Sigmoid colon (tissue), 7 donors: Measurements from ENCODE around the gene COG6. TPM values are rescaled to one million over a fixed set of nuclear protein-coding genes. Genes with fewer than 3 reads are reported as not detected.

ENCODE experiments used
- DNase-seq: peaks from one replicate; pipeline ENCODE4 v3.0.0-alpha.2; 2019
- H3K27ac ChIP-seq, 4 donors: fragments of 200-600 bp; sonication (generic); one replicate each; pipeline ENCODE4 v1.5.1; 2016 to 2019; ENCODE audit warnings: mild to moderate bottlenecking in 1 of 4
- H3K27me3 ChIP-seq, 3 donors: fragments of 200-600 bp; sonication (generic); one replicate each; pipeline ENCODE4 v1.5.1; 2019; ENCODE audit warnings: mild to moderate bottlenecking in 1 of 3
- H3K36me3 ChIP-seq, 4 donors: fragments of 200-600 bp; sonication (generic); one replicate each; pipeline ENCODE4 v1.5.1; 2016 to 2019
- H3K4me1 ChIP-seq, 4 donors: fragments of 200-600 bp; sonication (generic); one replicate each; pipeline ENCODE4 v1.5.1; 2017 to 2019
- H3K4me3 ChIP-seq, 4 donors: fragments of 200-600 bp; sonication (generic); one replicate each; pipeline ENCODE4 v1.5.1; 2017 to 2019; ENCODE audit warnings: mild to moderate bottlenecking in 2 of 4, moderate library complexity in 1 of 4
- H3K9me3 ChIP-seq, 4 donors: fragments of 200-600 bp in 3 of 4; sonication (generic) in 3 of 4; one replicate each; pipeline versions ENCODE4 v1.5.1 to v1.6.1; 2013 to 2019
- EP300 ChIP-seq, 4 donors: sonication (generic); formaldehyde crosslinking; IDR thresholded peaks; one replicate each; pipeline ENCODE4 v1.6.1; 2017; ENCODE audit warnings: antibody characterized with exemption in 4 of 4
- POLR2A ChIP-seq, 2 donors: fragments of 450-650 bp; IDR thresholded peaks; one replicate each; pipeline ENCODE4 v1.6.1; 2016; ENCODE audit warnings: antibody characterized with exemption in 2 of 2, mild to moderate bottlenecking in 2 of 2, moderate library complexity in 2 of 2
- POLR2AphosphoS5 ChIP-seq, 4 donors: sonication (generic); formaldehyde crosslinking; IDR thresholded peaks; one replicate each; pipeline ENCODE4 v1.6.1; 2017; ENCODE audit warnings: antibody characterized with exemption in 4 of 4
- WGBS, 2 donors: extraction: QIAGEN DNeasy Blood & Tissue Kit; methylation state at CpG; one replicate each; pipeline ENCODE4 v1.1.7; 2013; 5-methylcytosine and 5-hydroxymethylcytosine counted together
- intact Hi-C: fragments of 100-400 bp; cut with DNase I; formaldehyde crosslinking; loops from one replicate; pipeline ENCODE4 v1.15.1; 2023
- polyA plus RNA-seq, 3 donors: library from polyadenylated mRNA; stranded (reverse); fragments of 200-250 nt; gene quantifications; one replicate each; pipeline ENCODE4 v1.2.3, GENCODE V29; 2013
- total RNA-seq, 4 donors: library from RNA; depleted of rRNA; stranded (reverse); fragments of >200 nt; gene quantifications; one replicate each; pipeline ENCODE4 v1.1.0, GENCODE V29; 2016
- TF ChIP-seq, protein P1 (sequence below), 4 experiments: fragments of 450-650 bp in 3 of 4; fragments of 200-600 bp in 1 of 4; IDR thresholded peaks; one replicate each; pipeline ENCODE4 v1.5.1; 2016 to 2019; ENCODE audit warnings: antibody characterized with exemption in 4 of 4, mild to moderate bottlenecking in 3 of 4, moderate library complexity in 2 of 4
- donor health status: healthy with polysubstance abuse.
- donor health status: Bipolar disorder and iron deficiency.
- donor health status: healthy.

Gene COG6
- total and polyA plus RNA-seq, 7 donors: 8.6 to 22.5 (median 18.6) TPM

DNA sequence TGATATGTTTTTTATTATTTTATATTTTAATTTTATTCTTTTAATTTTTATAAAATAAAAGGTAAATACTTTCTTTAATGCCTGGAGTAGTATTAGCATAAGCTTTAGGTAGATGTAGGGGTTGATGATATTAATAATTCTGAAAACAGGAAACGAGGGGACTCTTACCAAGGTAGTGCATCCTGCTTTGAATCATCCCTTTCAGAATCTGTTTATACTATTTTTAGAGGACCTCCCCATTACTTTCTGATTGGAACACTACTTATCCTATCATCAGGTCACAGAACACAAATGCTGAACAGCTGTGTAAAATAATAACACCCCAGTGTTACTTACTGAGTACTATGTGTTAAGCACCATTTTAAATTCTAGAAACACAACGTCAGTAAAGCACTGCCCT is 27.3 kb downstream of the COG6 start:
- no peak for DNase-seq
- no peak overlapping the region for H3K27ac ChIP-seq
- H3K27me3 ChIP-seq: no peaks in the 10 kb centered on the region
- TF ChIP-seq POLR2A (IDR thresholded peaks at IDR 0.05) (no peak), EP300 (IDR thresholded peaks at IDR 0.05) (no peak), POLR2AphosphoS5 (IDR thresholded peaks at IDR 0.05) (no peak)
- TF ChIP-seq, protein P1, sequence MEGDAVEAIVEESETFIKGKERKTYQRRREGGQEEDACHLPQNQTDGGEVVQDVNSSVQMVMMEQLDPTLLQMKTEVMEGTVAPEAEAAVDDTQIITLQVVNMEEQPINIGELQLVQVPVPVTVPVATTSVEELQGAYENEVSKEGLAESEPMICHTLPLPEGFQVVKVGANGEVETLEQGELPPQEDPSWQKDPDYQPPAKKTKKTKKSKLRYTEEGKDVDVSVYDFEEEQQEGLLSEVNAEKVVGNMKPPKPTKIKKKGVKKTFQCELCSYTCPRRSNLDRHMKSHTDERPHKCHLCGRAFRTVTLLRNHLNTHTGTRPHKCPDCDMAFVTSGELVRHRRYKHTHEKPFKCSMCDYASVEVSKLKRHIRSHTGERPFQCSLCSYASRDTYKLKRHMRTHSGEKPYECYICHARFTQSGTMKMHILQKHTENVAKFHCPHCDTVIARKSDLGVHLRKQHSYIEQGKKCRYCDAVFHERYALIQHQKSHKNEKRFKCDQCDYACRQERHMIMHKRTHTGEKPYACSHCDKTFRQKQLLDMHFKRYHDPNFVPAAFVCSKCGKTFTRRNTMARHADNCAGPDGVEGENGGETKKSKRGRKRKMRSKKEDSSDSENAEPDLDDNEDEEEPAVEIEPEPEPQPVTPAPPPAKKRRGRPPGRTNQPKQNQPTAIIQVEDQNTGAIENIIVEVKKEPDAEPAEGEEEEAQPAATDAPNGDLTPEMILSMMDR (IDR thresholded peaks at IDR 0.05): no peak
- 69 to 74% methylated on average over 2 of the region's 2 CpGs for WGBS, 2 donors
- no peaks in the 10 kb centered on the region for H3K9me3 ChIP-seq
- intact Hi-C loops: loop anchor here (5.0 to 10.0 kb wide), 2 partner anchors 262 to 1000 kb away; no protein-coding TSS in a partner anchor
- H3K4me1 ChIP-seq: no peaks in the 10 kb centered on the region
- H3K4me3 ChIP-seq: no peak overlapping the region
- H3K36me3 ChIP-seq: peaks cover 0 to 57% (median 4%) of the 10 kb centered on the region in 4 donors

DNA sequence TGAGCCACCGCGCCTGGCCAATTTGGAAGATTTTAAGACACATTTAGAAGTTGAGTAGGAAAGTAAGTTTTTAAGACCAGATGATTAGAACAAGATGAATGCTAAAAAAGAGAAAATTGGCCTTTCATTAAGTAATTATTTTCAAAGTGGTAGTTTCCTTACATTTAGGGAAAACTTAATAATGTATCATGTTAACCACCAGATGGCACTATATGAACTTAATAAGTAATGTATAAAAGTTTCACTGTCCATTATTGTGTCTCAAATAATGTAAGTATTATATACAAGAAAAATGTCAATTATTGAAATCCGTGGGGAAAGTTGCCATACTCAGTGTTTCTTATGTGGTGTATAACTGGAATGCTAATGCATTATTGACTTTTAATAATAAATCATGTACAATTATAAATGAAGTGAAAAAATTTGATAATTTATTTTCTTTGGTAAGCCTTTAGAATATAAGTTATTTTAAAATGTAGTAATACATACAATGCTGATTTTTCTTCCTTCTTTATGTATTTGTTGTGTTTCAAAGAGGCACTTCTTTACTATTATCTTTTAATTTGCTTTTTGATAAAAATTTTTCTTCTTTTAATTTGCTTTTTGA is 29.2 kb downstream of the COG6 start:
- no peaks in the 10 kb centered on the region for H3K9me3 ChIP-seq
- H3K27ac ChIP-seq: no peak overlapping the region
- no peak for DNase-seq
- no peaks in the 10 kb centered on the region for H3K27me3 ChIP-seq
- H3K4me3 ChIP-seq: no peak overlapping the region
- WGBS, 2 donors: 67 to 73% methylated on average over 3 of the region's 3 CpGs
- no peaks in the 10 kb centered on the region for H3K4me1 ChIP-seq
- TF ChIP-seq, protein P1 (IDR thresholded peaks at IDR 0.05): peak in 3 of 4 experiments; percentile 22 to 48 (median 38)
- TF ChIP-seq POLR2A (IDR thresholded peaks at IDR 0.05): no peak
- peaks cover 0 to 47% (median 4%) of the 10 kb centered on the region in 4 donors for H3K36me3 ChIP-seq
- intact Hi-C loops: loop anchor here (5.0 to 10.0 kb wide), 2 partner anchors 260 to 998 kb away; no protein-coding TSS in a partner anchor

DNA sequence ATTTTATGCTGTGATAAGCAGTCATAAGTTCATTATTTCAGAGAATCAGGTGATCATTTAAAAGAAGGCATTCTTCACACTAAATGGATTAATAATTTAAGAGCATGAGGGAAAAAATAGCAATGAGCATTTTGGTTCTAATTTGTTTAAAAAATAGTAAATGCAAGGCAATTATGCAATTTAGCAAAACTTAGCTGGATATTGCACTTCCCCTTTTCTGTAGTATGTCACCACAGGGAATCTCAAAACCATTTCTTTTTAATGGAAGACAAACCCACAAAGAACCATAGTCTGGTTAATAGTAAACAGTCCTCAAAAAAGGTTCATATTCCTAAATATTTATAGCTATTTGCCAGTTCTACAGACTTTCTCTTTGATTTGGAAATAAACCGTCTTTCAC is 30.2 kb downstream of the COG6 start:
- intact Hi-C loops: loop anchor here (10.0 kb wide), 1 partner anchor 259 kb away; no protein-coding TSS in a partner anchor
- Histone ChIP-seq H3K4me1 (no peaks in the 10 kb centered on the region), H3K4me3 (no peak overlapping the region)

GRCh38 chr13:39688278-39688677 is 32.8 kb downstream of the COG6 start:
- no peak for TF ChIP-seq EP300 (IDR thresholded peaks at IDR 0.05)
- Histone ChIP-seq H3K9me3 (no peaks in the 10 kb centered on the region), H3K36me3 (peaks cover 0 to 13% (median 0%) of the 10 kb centered on the region in 4 donors), H3K27ac (no peak overlapping the region), H3K4me1 (peaks cover 0 to 13% (median 12%) of the 10 kb centered on the region in 4 donors), H3K4me3 (no peak overlapping the region), H3K27me3 (no peaks in the 10 kb centered on the region)
- 79% methylated on average over 3 of the region's 3 CpGs for WGBS, 2 donors
- no peak for DNase-seq
- intact Hi-C loops: loop anchor here (10.0 kb wide), 1 partner anchor 257 kb away; no protein-coding TSS in a partner anchor

More for the DNA sequence above, 30.2 kb downstream of the COG6 start:
- WGBS, 2 donors: 92 to 94% methylated on average over 1 of the region's 1 CpG
- TF ChIP-seq EP300 (IDR thresholded peaks at IDR 0.05) (no peak), POLR2AphosphoS5 (IDR thresholded peaks at IDR 0.05) (no peak), POLR2A (IDR thresholded peaks at IDR 0.05) (no peak)
- TF ChIP-seq, protein P1 (IDR thresholded peaks at IDR 0.05): no peak
- Histone ChIP-seq H3K27me3 (no peaks in the 10 kb centered on the region), H3K36me3 (peaks cover 0 to 38% (median 1%) of the 10 kb centered on the region in 4 donors), H3K27ac (no peak overlapping the region), H3K9me3 (no peaks in the 10 kb centered on the region)
- DNase-seq: no peak

DNA sequence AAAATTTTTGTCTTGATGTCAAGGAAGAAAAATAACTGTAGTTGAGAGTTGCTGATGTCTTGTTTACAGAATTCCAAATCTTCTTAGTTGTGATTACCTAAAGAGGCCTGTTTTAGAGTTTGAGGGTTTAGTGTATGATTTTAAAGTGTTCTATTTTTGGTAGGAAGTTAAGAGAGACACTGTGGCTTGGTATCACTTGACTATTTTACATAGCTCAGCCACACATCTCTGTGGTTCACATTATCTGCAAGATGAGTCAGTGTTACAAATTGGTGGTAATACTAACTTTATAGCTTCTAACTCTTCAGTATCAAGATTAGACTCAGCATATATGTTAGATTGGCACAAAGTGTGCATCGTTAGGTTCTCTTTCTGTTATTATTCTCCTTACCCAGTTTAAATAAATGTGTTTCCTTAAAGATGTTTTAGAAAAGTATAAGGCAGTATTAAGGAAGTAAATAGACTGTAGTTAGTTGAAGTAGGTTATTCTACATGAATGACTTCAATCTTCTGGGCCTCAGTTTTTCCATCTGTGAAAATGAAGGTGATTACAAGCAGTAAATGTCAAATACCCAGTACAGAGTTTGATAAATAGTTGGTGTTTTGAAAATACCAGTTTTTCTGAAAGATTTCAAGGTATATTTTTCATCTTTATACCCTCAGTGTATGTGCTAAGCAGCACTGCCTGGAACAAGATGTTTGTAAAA is 33.4 kb downstream of the COG6 start:
- Histone ChIP-seq H3K27me3 (no peaks in the 10 kb centered on the region), H3K9me3 (no peaks in the 10 kb centered on the region), H3K4me1 (peaks cover 0 to 18% (median 14%) of the 10 kb centered on the region in 4 donors), H3K36me3 (peaks cover 0 to 13% (median 0%) of the 10 kb centered on the region in 4 donors), H3K27ac (no peak overlapping the region), H3K4me3 (no peak overlapping the region)
- intact Hi-C loops: loop anchor here (10.0 kb wide), 1 partner anchor 256 kb away; no protein-coding TSS in a partner anchor
- WGBS, 2 donors: 61 to 78% methylated on average over 1 of the region's 1 CpG
- DNase-seq: no peak
- TF ChIP-seq POLR2A (IDR thresholded peaks at IDR 0.05) (no peak), POLR2AphosphoS5 (IDR thresholded peaks at IDR 0.05) (no peak), EP300 (IDR thresholded peaks at IDR 0.05) (no peak)
- TF ChIP-seq, protein P1 (IDR thresholded peaks at IDR 0.05): no peak
